ENCODE data around the gene PGA3.
A peak's percentile ranks its signal among the peaks of the same experiment; 100 is the strongest.
"Not testable (repeated sequence)": the region's sequence is repeated elsewhere in the genome, so short reads cannot be mapped to it uniquely, and the experiment has no call there.

The PGA3 gene

GRCh38 chr11:61198948-61199523 lies 4.3 kb upstream of the PGA3 start:
- no peak for TF ChIP-seq GLIS3 (CRISPR knock-in tag; IDR thresholded peaks at IDR 0.05)
- no peak for TF ChIP-seq ZNF565 (CRISPR knock-in tag; conservative IDR thresholded peaks at IDR 0.05; ENCODE audit: low read depth)
- TF ChIP-seq, protein P1, sequence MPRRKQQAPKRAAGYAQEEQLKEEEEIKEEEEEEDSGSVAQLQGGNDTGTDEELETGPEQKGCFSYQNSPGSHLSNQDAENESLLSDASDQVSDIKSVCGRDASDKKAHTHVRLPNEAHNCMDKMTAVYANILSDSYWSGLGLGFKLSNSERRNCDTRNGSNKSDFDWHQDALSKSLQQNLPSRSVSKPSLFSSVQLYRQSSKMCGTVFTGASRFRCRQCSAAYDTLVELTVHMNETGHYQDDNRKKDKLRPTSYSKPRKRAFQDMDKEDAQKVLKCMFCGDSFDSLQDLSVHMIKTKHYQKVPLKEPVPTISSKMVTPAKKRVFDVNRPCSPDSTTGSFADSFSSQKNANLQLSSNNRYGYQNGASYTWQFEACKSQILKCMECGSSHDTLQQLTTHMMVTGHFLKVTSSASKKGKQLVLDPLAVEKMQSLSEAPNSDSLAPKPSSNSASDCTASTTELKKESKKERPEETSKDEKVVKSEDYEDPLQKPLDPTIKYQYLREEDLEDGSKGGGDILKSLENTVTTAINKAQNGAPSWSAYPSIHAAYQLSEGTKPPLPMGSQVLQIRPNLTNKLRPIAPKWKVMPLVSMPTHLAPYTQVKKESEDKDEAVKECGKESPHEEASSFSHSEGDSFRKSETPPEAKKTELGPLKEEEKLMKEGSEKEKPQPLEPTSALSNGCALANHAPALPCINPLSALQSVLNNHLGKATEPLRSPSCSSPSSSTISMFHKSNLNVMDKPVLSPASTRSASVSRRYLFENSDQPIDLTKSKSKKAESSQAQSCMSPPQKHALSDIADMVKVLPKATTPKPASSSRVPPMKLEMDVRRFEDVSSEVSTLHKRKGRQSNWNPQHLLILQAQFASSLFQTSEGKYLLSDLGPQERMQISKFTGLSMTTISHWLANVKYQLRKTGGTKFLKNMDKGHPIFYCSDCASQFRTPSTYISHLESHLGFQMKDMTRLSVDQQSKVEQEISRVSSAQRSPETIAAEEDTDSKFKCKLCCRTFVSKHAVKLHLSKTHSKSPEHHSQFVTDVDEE (CRISPR knock-in tag; IDR thresholded peaks at IDR 0.05) = no peak
- ATAC-seq = no peak

DNA sequence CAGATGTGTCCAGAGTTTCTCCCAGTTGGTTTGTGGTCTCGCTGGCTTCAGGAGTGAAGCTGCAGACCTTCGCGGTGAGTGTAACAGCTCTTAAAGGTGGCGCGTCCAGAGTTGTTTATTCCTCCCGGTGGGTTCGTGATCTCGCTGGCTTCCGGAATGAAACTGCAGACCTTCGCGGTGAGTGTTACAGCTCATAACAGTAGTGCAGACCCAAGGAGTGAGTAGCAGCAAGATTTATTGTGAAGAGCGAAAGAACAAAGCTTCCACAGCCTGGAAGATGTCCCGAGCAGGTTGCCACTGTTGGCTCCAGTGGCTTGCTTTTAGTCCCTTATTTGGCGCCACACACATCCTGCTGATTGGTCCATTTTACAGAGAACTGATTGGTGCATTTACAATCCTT lies 1.8 kb upstream of the PGA3 start:
- ATAC-seq = no peak
- TF ChIP-seq TCF4 (CRISPR knock-in tag; IDR thresholded peaks at IDR 0.05; ENCODE audit: borderline replicate concordance) (no peak), ZNF8 (CRISPR knock-in tag; IDR thresholded peaks at IDR 0.05) (no peak), BACH2 (CRISPR knock-in tag; IDR thresholded peaks at IDR 0.05; ENCODE audit: borderline replicate concordance) (no peak), GLIS3 (CRISPR knock-in tag; IDR thresholded peaks at IDR 0.05) (no peak), ARNTL (CRISPR knock-in tag; IDR thresholded peaks at IDR 0.05; ENCODE audit: borderline replicate concordance, low read depth) (no peak), CREB5 (CRISPR knock-in tag; IDR thresholded peaks at IDR 0.05; ENCODE audit: low read depth) (no peak)
- TF ChIP-seq, protein P1 (CRISPR knock-in tag; IDR thresholded peaks at IDR 0.05) = no peak
- TF ChIP-seq, protein P2, sequence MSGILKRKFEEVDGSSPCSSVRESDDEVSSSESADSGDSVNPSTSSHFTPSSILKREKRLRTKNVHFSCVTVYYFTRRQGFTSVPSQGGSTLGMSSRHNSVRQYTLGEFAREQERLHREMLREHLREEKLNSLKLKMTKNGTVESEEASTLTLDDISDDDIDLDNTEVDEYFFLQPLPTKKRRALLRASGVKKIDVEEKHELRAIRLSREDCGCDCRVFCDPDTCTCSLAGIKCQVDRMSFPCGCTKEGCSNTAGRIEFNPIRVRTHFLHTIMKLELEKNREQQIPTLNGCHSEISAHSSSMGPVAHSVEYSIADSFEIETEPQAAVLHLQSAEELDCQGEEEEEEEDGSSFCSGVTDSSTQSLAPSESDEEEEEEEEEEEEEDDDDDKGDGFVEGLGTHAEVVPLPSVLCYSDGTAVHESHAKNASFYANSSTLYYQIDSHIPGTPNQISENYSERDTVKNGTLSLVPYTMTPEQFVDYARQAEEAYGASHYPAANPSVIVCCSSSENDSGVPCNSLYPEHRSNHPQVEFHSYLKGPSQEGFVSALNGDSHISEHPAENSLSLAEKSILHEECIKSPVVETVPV (CRISPR knock-in tag; IDR thresholded peaks at IDR 0.05) = no peak

GRCh38 chr11:61203873-61204272 lies 558 bp downstream of the PGA3 start:
- ATAC-seq = not testable (repeated sequence)

GRCh38 chr11:61204502-61205059 lies 1.3 kb downstream of the PGA3 start:
- ATAC-seq = not testable (repeated sequence)

- ATAC-seq = peak; percentile 78
Observed at GRCh38 chr11:61207636-61208310, 4.5 kb downstream of the PGA3 start.

GRCh38 chr11:61210629-61211028 lies 7.3 kb downstream of the PGA3 start:
- ATAC-seq = not testable (repeated sequence)

- not testable (repeated sequence) for ATAC-seq
Observed at GRCh38 chr11:61211327-61211952, 8.1 kb downstream of the PGA3 start.

GRCh38 chr11:61212202-61212601 lies 8.9 kb downstream of the PGA3 start:
- ATAC-seq = not testable (repeated sequence)

GRCh38 chr11:61213711-61214324 lies 10.5 kb downstream of the PGA3 start:
- not testable (repeated sequence) for ATAC-seq

DNA sequence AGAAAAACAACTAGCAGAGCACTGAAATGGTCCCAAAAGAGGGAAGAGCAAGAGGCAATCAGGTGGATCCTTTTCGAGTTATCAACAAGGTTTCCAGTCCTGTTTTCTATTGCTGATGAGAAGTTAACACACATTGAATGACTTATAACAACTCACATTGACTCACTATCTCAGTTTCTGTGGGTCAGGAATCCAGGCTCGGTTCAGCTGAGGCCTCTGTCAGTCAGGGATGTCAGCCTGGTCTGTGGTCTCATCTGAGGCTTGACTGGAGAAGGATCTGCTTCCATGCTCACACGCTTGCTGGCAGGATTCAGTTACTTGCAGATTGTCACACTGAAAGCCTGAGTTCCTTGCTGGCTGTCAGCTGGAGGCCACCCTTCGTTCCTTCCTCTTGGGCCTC lies 15.0 kb downstream of the PGA3 start:
- not testable (repeated sequence) for ATAC-seq

- ATAC-seq = not testable (repeated sequence)
Observed at GRCh38 chr11:61219016-61219415, 15.7 kb downstream of the PGA3 start.

DNA sequence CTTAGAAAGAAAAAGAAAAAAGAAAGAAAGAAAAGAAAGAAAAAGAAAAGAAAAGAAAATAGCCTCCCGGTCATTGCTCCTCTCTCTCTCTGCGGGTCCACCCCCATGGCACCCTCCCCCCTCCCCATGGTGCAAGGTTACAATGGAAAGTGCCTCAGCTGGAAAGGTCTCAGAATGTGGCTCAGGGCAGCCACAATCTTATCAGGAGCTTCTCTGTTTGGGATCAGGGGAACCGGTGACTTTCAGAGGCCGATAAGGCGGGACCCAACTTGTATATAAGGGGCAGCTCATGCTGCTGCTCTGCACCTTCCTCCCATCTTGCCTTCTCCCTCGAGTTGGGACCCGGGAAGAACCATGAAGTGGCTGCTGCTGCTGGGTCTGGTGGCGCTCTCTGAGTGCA lies 18.7 kb downstream of the PGA3 start, which contains the start of gene PGA4:
PGA4 (plus strand) TSS at position 301 of the 400 bp plus-strand sequence; CDS start at position 355, 54 bp downstream.
- not testable (repeated sequence) for ATAC-seq
